KMS-11 (cell line): Measurements from ENCODE around the gene SRSF4.

Experiments used
- H2AFZ ChIP-seq: fragments of 200-600 bp; sonication (generic); 2 replicates; pipeline ENCODE4 v1.6.1; 2016; ENCODE audit warnings: antibody characterized with exemption, mixed run types, low read depth
- H3K27ac ChIP-seq: fragments of 200-600 bp; sonication (generic); 2 replicates; pipeline ENCODE4 v1.6.1; 2016; ENCODE audit warnings: mild to moderate bottlenecking, mixed run types
- H3K27me3 ChIP-seq: fragments of 200-600 bp; sonication (generic); 2 replicates; pipeline ENCODE4 v1.6.1; 2017; ENCODE audit warnings: mild to moderate bottlenecking, low read depth, mixed run types, moderate library complexity; ENCODE audit not compliant: insufficient read depth
- H3K36me3 ChIP-seq: fragments of 200-600 bp; sonication (generic); 2 replicates; pipeline ENCODE4 v1.6.1; 2017; ENCODE audit warnings: mild to moderate bottlenecking, mixed run types; ENCODE audit not compliant: insufficient read depth
- H3K4me1 ChIP-seq: fragments of 200-600 bp; sonication (generic); 2 replicates; pipeline ENCODE4 v1.6.1; 2016; ENCODE audit warnings: mild to moderate bottlenecking, low read depth, mixed run types; ENCODE audit not compliant: poor library complexity, severe bottlenecking
- H3K4me2 ChIP-seq: fragments of 200-600 bp; sonication (generic); 2 replicates; pipeline ENCODE4 v1.7.0; 2016; ENCODE audit warnings: mild to moderate bottlenecking, mixed run types
- H3K4me3 ChIP-seq: fragments of 200-600 bp; sonication (generic); IDR thresholded peaks from 2 replicates; pipeline ENCODE4 v1.6.1; 2017; ENCODE audit warnings: low read depth, low read length, mixed read lengths; ENCODE audit not compliant: insufficient read depth
- H3K79me2 ChIP-seq: fragments of 200-600 bp; sonication (generic); 2 replicates; pipeline ENCODE4 v1.6.1; 2016; ENCODE audit warnings: low read depth, mixed run types; ENCODE audit not compliant: insufficient read depth
- H3K9ac ChIP-seq: fragments of 200-600 bp; sonication (generic); 2 replicates; pipeline ENCODE4 v1.6.1; 2016; ENCODE audit warnings: mild to moderate bottlenecking, mixed run types
- H4K20me1 ChIP-seq: fragments of 200-600 bp; sonication (generic); 2 replicates; pipeline ENCODE4 v1.6.1; 2016; ENCODE audit warnings: mild to moderate bottlenecking, mixed run types; ENCODE audit not compliant: insufficient read depth
- TF ChIP-seq, protein P1 (sequence below): fragments of 200-600 bp; sonication (generic); conservative IDR thresholded peaks from 2 replicates; pipeline ENCODE4 v1.6.1; 2017; ENCODE audit warnings: low read depth, mild to moderate bottlenecking, antibody characterized with exemption, low read length, moderate library complexity, mixed read lengths

The SRSF4 gene

DNA sequence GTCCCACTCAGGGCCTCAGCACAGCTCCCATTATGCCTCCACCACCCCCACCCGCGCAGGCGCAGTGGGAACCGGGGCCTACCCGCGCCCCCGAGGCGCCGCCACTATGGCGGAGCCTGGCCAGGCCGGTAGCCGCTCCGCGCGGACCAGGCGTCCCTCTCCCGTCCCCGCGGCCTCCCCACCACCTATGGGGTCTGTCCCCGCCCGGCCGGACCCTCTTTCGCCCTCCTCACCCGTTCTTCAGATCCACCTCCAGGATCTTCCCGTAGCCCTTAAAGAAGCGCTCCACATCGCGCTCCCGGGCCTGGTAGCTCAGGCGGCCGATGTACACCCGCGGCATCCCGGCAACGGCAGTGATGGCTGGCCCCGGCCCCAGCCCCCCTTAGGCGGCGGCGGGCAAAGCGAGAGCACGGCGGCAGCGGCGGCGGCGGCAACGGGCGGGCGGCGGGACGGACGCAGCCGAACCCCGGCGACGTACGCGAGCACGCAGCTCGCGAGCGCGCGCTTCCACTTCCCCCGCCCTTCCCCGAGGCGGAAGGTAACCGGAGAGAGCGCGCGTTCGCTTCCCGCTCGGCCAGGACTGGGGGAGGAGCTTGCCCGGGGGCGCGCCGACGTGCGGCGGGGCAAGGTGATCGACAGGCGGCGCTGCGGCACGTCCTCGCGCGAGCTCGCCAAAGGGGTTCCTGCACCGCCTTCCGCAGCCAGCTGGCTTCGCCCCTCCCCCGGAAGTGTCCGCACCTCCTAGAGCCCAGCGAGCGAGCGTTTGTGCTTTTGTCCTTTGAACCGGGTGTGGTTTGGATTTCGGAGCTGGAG is at the start of gene SRSF4:
Gene SRSF4, minus strand, starts transcription at position 488 of the 813 bp plus-strand sequence. Its CDS starts 148 bp downstream, at position 340.
- H3K79me2 ChIP-seq: peaks cover 50% of the 10 kb centered on the region
- H3K9ac ChIP-seq: peak within 1 kb of the TSS; percentile 100
- H3K27me3 ChIP-seq: no peaks in the 10 kb centered on the region
- peak within 1 kb of the TSS; percentile 99 for H3K4me2 ChIP-seq
- TF ChIP-seq, protein P1, sequence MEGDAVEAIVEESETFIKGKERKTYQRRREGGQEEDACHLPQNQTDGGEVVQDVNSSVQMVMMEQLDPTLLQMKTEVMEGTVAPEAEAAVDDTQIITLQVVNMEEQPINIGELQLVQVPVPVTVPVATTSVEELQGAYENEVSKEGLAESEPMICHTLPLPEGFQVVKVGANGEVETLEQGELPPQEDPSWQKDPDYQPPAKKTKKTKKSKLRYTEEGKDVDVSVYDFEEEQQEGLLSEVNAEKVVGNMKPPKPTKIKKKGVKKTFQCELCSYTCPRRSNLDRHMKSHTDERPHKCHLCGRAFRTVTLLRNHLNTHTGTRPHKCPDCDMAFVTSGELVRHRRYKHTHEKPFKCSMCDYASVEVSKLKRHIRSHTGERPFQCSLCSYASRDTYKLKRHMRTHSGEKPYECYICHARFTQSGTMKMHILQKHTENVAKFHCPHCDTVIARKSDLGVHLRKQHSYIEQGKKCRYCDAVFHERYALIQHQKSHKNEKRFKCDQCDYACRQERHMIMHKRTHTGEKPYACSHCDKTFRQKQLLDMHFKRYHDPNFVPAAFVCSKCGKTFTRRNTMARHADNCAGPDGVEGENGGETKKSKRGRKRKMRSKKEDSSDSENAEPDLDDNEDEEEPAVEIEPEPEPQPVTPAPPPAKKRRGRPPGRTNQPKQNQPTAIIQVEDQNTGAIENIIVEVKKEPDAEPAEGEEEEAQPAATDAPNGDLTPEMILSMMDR: peak; percentile 63
- peaks cover 34% of the 10 kb centered on the region for H4K20me1 ChIP-seq
- H3K27ac ChIP-seq: peak within 1 kb of the TSS; percentile 97
- peak within 1 kb of the TSS; percentile 91 for H2AFZ ChIP-seq
- H3K36me3 ChIP-seq: peaks cover 6% of the 10 kb centered on the region; the same call in 1 of the 2 replicates
- H3K4me1 ChIP-seq: peaks cover 53% of the 10 kb centered on the region
- peak within 1 kb of the TSS; percentile 69 for H3K4me3 ChIP-seq

DNA sequence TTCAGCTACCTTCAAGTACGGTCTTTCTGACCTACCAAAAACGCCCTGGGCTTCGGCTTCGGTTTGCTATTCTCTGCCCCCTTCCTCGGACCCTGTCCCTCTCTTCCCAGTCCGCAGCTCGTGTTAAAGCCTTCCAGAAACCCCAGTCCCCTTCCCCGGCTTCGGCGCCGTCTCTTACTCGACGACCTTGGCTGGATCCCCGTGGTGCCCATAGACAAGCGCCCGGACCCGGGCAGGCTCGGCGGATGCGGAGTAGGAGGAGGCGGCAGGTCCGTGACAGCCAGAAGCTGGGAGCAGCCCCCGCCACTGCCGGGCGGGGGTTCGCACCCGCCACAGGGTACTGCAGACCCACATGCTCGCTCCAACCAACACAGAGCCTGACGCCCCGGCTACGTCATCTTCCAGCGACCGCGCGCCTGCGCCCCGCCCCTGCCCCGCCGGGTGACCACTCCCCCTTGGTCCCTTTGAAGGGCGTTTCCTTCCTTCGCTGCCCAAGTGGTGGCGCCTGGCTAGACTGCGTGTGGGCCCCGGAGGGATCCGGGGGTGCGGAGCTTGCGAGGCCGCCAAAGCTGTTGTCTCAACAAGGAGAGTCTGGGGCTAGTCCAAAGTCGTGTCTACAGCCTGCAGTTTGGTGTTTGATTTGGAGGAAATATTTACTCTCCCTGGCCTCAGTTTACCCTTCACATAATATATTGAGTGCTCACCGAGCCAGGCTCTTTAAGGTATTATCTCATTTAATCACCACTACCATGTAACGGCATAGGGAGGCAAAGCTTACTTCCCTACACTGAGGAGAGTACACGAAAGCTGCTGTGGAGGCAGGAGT is 49.1 kb upstream of the SRSF4 start, which contains the start of gene MECR:
Gene MECR, minus strand, starts transcription at position 382 of the 826 bp plus-strand sequence. Its CDS starts 28 bp downstream, at position 354.
- H3K4me2 ChIP-seq: peak within 1 kb of the TSS; percentile 97
- peaks cover 16% of the 10 kb centered on the region; the same call in 1 of the 2 replicates for H3K79me2 ChIP-seq
- peaks cover 9% of the 10 kb centered on the region; the same call in 1 of the 2 replicates for H3K27me3 ChIP-seq
- H4K20me1 ChIP-seq: no peaks in the 10 kb centered on the region
- H2AFZ ChIP-seq: peak within 1 kb of the TSS; percentile 90
- TF ChIP-seq, protein P1: no peak; the same call in 1 of the 2 replicates
- no peaks in the 10 kb centered on the region for H3K36me3 ChIP-seq
- H3K4me3 ChIP-seq: peak within 1 kb of the TSS; percentile 94
- peaks cover 15% of the 10 kb centered on the region for H3K4me1 ChIP-seq
- H3K9ac ChIP-seq: peak within 1 kb of the TSS; percentile 75
- peak within 1 kb of the TSS; percentile 37 for H3K27ac ChIP-seq

DNA sequence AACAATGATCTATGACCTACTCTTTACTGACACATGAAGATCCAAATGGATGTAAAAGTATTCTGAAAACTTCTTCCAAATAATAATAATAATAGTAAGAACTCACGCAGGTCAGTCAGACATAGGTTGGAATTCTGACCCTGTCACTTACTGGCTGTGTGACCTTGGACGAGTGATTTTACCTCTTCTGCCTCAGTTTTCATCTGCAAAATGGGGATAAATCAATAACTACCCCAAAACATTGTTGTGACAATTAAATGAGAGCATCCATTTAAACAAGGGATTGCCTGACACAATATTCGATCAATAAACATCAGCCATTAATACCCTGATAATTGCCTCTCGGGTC is 48.5 kb upstream of the SRSF4 start:
- Histone ChIP-seq H3K36me3 (no peaks in the 10 kb centered on the region), H3K27ac (peak overlapping the region; percentile 37), H4K20me1 (no peaks in the 10 kb centered on the region), H3K27me3 (peaks cover 7% of the 10 kb centered on the region; the same call in 1 of the 2 replicates), H2AFZ (peak overlapping the region; percentile 90), H3K79me2 (peaks cover 16% of the 10 kb centered on the region; the same call in 1 of the 2 replicates), H3K9ac (peak overlapping the region; percentile 75), H3K4me2 (peak overlapping the region; percentile 97), H3K4me1 (peaks cover 14% of the 10 kb centered on the region), H3K4me3 (peak overlapping the region; percentile 94)
- TF ChIP-seq, protein P1: no peak

- Histone ChIP-seq H3K4me1 (peaks cover 21% of the 10 kb centered on the region), H4K20me1 (no peaks in the 10 kb centered on the region), H3K36me3 (no peaks in the 10 kb centered on the region), H3K27ac (no peak overlapping the region), H3K27me3 (no peaks in the 10 kb centered on the region), H3K79me2 (peaks cover 16% of the 10 kb centered on the region; the same call in 1 of the 2 replicates), H3K4me2 (no peak overlapping the region), H3K4me3 (no peak overlapping the region), H2AFZ (no peak overlapping the region), H3K9ac (no peak overlapping the region)
- TF ChIP-seq, protein P1: no peak
These were observed 45.8 kb upstream of the SRSF4 start for GRCh38 chr1:29227511-29227910.
